NCI-H2081 treated with DMSO at 0.1 percent for 48 hours (cell line): Measurements from ENCODE around the gene STPG4.
"Not testable (repeated sequence)": the region's sequence is repeated elsewhere in the genome, so short reads cannot be mapped to it uniquely, and the experiment has no call there.

Experiments
- DNase-seq: peaks from one replicate; lab custom pipeline; 2025; lab: John Stamatoyannopoulos, UW

Gene STPG4

GRCh38 chr2:47126783-47127182, 28.3 kb downstream of the STPG4 start:
- DNase-seq: no peak

- DNase-seq: not testable (repeated sequence)
Measured at GRCh38 chr2:47124740-47125139, 30.4 kb downstream of the STPG4 start.

- DNase-seq: not testable (repeated sequence)
Measured at GRCh38 chr2:47120424-47120823, 34.7 kb downstream of the STPG4 start.

- DNase-seq: no peak
Measured at GRCh38 chr2:47119001-47119400, 36.1 kb downstream of the STPG4 start.

DNA sequence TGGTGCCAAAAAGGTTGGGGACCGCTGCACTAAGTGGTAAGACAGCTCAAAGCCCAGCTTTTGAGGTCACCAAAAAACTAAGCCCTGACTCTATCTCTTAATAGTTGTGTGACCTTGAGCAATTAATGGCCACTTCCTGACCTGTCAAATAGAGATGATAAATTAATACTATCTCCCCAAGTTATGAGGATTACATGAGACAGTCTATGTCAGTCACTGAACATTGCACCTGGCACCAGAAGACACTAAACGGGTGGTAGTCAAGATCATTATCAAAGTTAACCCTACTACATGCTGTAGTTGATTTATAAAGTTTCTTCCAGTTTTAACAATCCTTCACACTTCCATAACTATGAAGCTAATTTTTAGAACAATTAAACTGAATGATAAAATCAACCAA, 36.5 kb downstream of the STPG4 start:
- no peak for DNase-seq

- DNase-seq: no peak
Measured at GRCh38 chr2:47112665-47113435, 42.3 kb downstream of the STPG4 start.

DNA sequence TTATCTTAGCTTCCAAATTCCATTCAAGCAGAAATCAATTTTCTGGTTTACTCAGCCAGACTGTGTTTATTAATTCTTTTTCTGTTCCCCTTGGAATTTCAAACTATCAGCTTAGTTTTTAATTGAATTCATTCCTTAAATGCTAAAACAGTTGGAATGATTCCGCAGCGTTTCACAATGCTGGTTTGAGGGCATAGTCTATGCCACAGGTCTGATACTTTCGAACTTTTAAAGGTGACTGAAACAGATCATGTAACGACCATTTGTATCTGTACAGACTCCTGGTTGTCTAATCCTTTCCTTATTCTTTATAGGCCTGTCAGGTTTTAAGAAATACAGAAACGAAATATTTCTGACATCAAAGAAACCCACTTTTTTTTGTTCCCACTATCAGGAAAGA, 45.4 kb downstream of the STPG4 start:
- no peak for DNase-seq

DNA sequence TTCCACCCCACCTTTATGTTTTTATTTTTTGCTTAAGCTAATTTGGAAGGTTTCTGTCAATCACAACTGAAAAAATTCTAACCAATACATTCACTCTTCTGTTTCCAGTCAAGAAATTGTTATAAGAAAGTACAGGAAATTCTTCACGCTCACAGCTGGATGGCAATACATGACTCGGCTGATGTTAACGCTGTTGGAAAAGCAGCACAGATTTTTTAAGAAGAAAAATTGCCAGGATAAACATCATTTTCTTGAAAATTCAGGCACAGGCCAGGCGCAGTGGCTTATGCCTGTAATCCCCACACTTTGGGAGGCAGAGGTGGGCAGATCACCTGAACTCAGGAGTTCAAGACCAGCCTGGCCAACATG, 46.1 kb downstream of the STPG4 start:
- DNase-seq: no peak

GRCh38 chr2:47108267-47109006, 46.7 kb downstream of the STPG4 start:
- DNase-seq: not testable (repeated sequence)

GRCh38 chr2:47107201-47107600, 47.9 kb downstream of the STPG4 start:
- not testable (repeated sequence) for DNase-seq

DNA sequence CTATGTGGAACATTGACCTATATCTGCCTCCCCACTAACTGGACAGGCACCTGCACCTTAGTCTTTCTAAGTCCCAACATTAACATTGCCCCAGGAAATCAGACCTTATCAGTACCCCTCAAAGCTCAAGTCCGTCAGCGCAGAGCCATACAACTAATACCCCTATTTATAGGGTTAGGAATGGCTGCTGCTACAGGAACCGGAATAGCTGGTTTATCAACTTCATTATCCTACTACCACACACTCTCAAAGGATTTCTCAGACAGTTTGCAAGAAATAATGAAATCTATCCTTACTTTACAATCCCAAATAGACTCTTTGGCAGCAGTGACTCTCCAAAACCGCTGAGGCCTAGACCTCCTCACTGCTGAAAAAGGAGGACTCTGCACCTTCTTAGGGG, 48.9 kb downstream of the STPG4 start:
- DNase-seq: not testable (repeated sequence)

DNA sequence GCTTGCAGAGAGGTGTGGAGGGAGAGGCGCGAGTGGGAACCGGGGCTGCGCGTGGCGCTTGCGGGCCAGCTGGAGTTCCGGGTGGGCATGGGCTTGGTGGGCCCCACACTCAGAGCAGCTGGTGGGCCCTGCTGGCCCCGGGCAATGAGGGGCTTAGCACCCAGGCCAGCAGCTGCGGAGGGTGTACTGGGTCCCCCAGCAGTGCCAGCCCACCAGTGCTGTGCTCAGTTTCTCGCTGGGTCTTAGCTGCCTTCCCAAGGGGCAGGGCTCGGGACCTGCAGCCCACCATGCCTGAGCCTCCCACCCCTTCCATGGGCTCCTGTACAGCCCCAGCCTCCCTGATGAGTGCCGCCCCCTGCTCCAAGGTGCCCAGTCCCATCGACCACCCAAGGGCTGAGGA, 55.4 kb downstream of the STPG4 start:
- not testable (repeated sequence) for DNase-seq

DNA sequence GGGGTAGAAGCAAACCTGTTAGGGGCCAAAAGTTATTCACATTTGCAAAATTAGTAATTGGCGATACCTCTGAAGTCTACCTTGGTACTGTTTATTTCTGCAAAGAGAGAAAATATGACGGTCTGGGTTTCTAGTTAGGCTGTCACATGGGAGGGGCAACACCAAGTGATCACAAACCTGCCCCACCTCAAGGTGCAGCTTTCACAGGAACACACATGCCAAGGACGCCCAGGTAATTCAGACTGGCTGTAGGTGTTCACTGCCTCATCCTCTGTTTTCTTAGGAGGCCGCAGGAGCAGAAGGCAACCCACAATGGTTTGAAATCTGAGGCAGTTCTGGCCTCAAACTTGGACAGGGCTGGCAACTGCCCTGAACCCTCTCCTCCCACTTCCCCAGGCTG, 56.2 kb downstream of the STPG4 start:
- DNase-seq: no peak

- no peak for DNase-seq
Measured at GRCh38 chr2:47097563-47097962, 57.5 kb downstream of the STPG4 start.

DNA sequence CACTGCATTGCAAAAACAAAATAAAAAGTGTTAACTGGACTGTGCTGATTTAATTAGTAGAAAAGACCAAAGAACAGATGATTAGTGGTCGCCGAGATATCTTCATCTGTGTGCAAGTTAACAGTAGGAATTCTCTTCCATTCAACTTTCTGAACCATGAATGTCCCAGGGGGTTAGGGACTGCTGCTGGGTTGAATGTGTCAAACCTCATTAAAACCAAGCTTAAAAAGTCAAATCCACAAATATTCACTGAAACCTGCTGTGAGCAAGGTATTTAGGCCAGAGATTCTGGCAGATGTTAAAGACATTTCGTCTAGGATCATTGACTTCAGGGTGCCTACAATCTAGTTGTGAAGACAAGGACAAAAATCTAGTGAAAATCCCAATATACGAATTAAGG, 58.7 kb downstream of the STPG4 start:
- DNase-seq: no peak

DNA sequence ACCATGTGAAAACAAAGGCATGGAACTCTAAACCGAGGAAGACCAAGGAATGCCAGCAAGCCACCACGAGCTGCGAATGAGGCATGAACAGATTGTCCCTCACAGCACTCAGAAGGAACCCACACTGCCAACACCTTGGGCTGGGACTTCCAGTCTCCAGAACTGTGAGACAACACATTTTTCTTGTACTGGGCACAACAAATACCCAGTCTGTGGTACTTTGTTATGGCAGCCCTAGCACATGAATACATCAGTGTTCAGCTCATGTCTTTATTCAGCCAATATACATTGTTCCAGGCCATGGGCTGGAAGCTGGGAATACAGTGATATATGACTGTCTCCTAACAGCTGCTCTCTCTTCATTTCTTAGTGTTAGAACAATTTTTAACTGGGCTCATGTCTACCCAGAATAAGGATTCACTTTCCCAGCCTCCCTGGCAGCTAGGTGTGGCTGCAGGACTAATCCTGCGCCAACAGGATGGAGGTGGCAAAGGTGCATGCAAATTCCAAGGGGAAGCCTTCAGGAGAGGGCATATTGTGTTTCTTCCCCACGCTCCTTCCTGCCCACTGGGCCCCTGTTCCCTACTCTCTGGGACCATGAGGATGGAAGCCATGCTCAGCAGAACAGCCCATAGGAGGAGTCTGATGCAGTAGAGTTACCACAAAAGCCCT, 59.6 kb downstream of the STPG4 start:
- DNase-seq: no peak

- DNase-seq: no peak
Measured at GRCh38 chr2:47094511-47095142, 60.5 kb downstream of the STPG4 start.

DNA sequence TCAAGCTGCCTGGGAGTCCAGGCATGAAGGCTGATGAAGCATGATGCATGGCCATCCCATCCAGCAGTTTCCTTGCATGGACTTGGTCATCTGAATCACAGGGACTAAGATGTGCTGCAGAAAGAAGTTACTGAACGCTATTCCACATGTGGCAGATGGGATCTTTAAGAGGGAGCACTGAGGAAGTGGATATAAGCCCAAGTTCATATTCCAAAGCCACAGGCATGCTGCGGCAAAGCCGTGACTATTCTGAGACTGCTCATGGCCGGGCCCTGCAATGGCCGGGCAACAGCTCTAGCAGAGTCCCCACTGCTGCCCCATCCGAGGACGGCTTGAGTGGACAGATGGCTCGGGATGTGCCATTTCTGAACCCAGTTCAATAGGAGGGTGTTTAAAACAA, 61.5 kb downstream of the STPG4 start:
- no peak for DNase-seq

GRCh38 chr2:47092465-47092864, 62.6 kb downstream of the STPG4 start:
- DNase-seq: no peak

DNA sequence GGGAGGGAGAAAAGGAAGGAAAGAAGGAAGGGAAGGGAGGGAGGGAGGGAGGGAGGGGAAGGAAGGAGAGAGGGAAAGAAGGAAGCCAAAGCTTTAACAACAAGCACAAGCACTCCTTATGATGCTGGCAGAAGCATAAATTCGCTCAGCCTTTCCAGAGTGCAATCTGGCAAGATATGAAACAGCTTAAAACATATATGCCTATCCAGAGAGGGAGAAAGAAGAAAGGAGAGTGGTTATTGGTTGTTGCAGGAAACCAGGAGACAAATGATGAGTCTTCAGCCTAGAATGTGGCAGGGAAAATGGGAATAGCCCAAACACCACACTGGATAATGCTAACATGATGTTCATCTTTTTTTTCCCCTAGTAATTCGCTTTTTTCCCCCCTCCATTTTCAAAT, 64.0 kb downstream of the STPG4 start:
- DNase-seq: no peak

DNA sequence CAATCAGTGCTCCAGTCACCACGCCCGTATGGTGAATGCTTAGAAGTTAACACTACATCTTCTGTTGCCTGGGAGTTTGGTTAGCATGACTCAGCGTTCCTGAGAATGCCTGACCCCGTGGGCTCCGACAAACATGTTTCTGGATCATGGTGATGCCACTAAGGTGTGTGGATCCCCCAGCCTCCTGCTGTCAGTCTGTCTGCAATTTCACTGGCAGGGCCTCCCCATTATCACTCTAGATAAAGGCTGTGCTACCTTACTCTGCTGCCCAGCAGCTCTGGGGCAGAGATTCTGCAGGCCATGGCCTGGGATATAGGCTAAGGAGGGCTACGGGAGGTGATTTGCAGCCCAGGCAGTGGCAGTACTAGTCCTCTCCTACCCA, 66.0 kb downstream of the STPG4 start:
- DNase-seq: no peak

DNA sequence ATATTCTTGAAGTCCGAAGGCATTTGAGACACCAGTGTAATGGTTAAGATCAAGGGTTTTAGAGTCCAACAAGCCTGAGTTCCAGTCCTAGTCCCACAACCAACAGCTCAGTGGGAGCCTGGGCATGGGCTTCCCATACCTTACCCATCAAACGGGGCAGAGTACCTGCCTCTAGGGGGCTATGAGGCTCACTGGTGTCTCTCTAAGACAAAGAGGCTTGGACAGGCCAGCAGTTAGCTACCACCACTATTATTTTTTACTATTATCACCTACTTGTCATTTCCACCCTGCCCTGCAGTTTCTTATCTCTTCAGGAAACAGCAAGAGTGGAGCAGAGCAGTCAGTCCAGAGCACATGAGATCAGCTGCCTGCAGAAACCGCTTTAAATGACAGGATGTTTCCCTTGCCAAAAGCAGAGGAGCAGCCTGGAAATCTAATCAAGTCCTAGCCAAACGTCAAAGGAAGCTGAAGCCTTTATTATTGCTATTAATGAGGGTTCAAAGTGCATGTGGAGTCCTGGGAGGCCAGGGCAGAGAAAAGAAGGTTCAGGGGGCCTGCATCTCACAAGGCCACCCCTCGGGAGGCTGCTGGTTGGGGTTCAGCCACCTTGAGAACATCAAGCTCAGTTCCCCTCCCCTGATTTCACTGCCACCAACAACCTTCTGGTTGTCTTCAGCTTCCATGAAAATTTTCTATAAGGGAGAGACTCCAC, 66.6 kb downstream of the STPG4 start:
- no peak for DNase-seq
